Spleen (tissue), 7 donors: ENCODE measurements around the gene ARL10.

Experiments
- POLR2A ChIP-seq, 3 donors: fragments of 450-650 bp; IDR thresholded peaks; one replicate each; pipeline ENCODE4 v1.5.1; 2017; ENCODE audit warnings: antibody characterized with exemption in 3 of 3, mild to moderate bottlenecking in 1 of 3
- POLR2AphosphoS5 ChIP-seq, 3 donors: sonication (generic); formaldehyde crosslinking; IDR thresholded peaks; one replicate each; pipeline ENCODE4 v1.5.1; 2017; ENCODE audit warnings: antibody characterized with exemption in 3 of 3
- TF ChIP-seq, protein P1 (sequence below), 11 experiments: fragments of 200-600 bp in 7 of 11; fragments of 450-650 bp in 4 of 11; sonication (generic) in 4 of 11; IDR thresholded peaks in 8 of 11; conservative IDR thresholded peaks in 3 of 11; 1 replicate in 7 of 11; 2 replicates in 4 of 11; pipeline versions ENCODE4 v1.4.0 to v1.8.0; 2016 to 2021; ENCODE audit warnings: antibody characterized with exemption in 11 of 11, inconsistent platforms in 4 of 11, mild to moderate bottlenecking in 1 of 11
- donor health status: DM: no; HTN: no; CAD: no; lungs with moderate emphysema.
- donor health status: DM: no; HTN: no; CAD: no.
- donor health status: DM: no; HTN: no; CAD: no.

DNA sequence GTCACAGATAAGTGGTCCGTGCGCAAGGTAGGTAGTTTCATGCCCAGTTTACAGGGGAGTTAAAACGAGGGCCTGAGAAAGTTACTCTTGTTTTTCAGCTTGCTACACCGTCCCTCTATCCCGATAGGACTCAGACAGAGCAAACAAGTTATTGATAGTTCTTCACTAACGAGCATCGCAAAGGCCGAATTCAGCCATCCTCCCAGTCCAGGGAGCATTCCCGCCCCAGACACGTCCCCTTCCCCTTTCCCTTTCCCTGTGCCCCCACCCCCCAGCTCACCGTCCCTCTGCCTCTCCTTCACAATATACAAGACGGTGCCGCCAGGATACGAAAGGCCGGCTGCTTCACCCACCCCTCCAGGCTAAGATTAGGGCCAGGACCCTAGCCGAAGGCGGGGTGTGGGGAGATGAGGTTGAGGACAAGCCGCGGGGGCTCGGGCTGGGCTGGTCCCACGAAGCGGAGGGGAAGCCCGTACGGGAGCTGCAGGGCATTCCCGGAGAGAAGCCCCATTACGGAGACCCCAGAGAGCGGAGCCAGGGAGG is 4.3 kb upstream of the ARL10 start:
- TF ChIP-seq, protein P1, sequence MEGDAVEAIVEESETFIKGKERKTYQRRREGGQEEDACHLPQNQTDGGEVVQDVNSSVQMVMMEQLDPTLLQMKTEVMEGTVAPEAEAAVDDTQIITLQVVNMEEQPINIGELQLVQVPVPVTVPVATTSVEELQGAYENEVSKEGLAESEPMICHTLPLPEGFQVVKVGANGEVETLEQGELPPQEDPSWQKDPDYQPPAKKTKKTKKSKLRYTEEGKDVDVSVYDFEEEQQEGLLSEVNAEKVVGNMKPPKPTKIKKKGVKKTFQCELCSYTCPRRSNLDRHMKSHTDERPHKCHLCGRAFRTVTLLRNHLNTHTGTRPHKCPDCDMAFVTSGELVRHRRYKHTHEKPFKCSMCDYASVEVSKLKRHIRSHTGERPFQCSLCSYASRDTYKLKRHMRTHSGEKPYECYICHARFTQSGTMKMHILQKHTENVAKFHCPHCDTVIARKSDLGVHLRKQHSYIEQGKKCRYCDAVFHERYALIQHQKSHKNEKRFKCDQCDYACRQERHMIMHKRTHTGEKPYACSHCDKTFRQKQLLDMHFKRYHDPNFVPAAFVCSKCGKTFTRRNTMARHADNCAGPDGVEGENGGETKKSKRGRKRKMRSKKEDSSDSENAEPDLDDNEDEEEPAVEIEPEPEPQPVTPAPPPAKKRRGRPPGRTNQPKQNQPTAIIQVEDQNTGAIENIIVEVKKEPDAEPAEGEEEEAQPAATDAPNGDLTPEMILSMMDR (IDR thresholded peaks at IDR 0.05 in 8 of 11, conservative IDR thresholded peaks at IDR 0.05 in 3 of 11), result no peak
- TF ChIP-seq POLR2A (IDR thresholded peaks at IDR 0.05), result no peak
- TF ChIP-seq POLR2AphosphoS5 (IDR thresholded peaks at IDR 0.05), result no peak
